SK-N-SH (cell line): ENCODE results near the gene PITX1. TPM values are rescaled to one million over a fixed set of nuclear protein-coding genes. Genes with fewer than 3 reads are reported as not detected.

ENCODE experiments used
- CTCF ChIA-PET: fragments of 300-600, 350-600 bp; formaldehyde crosslinking; extraction: SDS; loops from one replicate; lab custom pipeline; 2021; lab: Yijun Ruan, JAX
- POLR2A ChIA-PET: fragments of 350-600 bp; sonication (Branson Sonifier 250); formaldehyde crosslinking; extraction: SDS; loops from one replicate; lab custom pipeline; 2020; ENCODE audit warnings: antibody characterized with exemption, inconsistent platforms; lab: Yijun Ruan, JAX
- DNase-seq: peaks from one replicate; pipeline ENCODE4 v3.0.0; 2012
- H2AFZ ChIP-seq: fragments of 200-600 bp; sonication (generic); 2 replicates; pipeline ENCODE4 v1.8.1; 2016; ENCODE audit warnings: antibody characterized with exemption, mild to moderate bottlenecking, low read depth
- H3F3A ChIP-seq: fragments of 200-600 bp; sonication (generic); replicated peaks from 2 replicates; pipeline ENCODE3; 2016; ENCODE audit warnings: antibody characterized with exemption, mild to moderate bottlenecking; ENCODE audit not compliant: insufficient read depth
- H3K27ac ChIP-seq, 2 experiments: fragments of 200-500 bp in 1 of 2; fragments of 200-600 bp in 1 of 2; sonication (Bioruptor generic) in 1 of 2; sonication (generic), shearing (Covaris generic) in 1 of 2; 2 replicates each; pipeline versions ENCODE4 v1.5.1 to v1.6.1; 2014 to 2016; ENCODE audit warnings: low read depth in 2 of 2, inconsistent platforms in 1 of 2, low read length in 1 of 2, mild to moderate bottlenecking in 1 of 2, mixed read lengths in 1 of 2
- H3K27me3 ChIP-seq: fragments of 200-600 bp; sonication (generic), shearing (Covaris generic); 2 replicates; pipeline ENCODE4 v1.6.1; 2016; ENCODE audit warnings: mixed run types; ENCODE audit not compliant: insufficient read depth
- H3K36me3 ChIP-seq, 2 experiments: fragments of 200-500 bp in 1 of 2; fragments of 200-600 bp in 1 of 2; sonication (Bioruptor generic) in 1 of 2; sonication (generic) in 1 of 2; replicated peaks in 1 of 2; 2 replicates each; pipeline versions ENCODE3 to v1.5.1; 2014 to 2016; ENCODE audit warnings: low read length in 1 of 2, mild to moderate bottlenecking in 1 of 2; ENCODE audit not compliant: insufficient read depth in 2 of 2, control insufficient read depth in 1 of 2
- H3K4me1 ChIP-seq, 2 experiments: fragments of 200-500 bp in 1 of 2; fragments of 200-600 bp in 1 of 2; sonication (Bioruptor generic) in 1 of 2; sonication (generic), shearing (Covaris generic) in 1 of 2; 2 replicates each; pipeline versions ENCODE4 v1.5.1 to v1.6.1; 2014 to 2016; ENCODE audit warnings: low read depth in 1 of 2, low read length in 1 of 2, mixed run types in 1 of 2; ENCODE audit not compliant: insufficient read depth in 2 of 2, control insufficient read depth in 1 of 2
- H3K4me2 ChIP-seq: fragments of 200-600 bp; sonication (generic), shearing (Covaris generic); 2 replicates; pipeline ENCODE4 v1.6.1; 2017; ENCODE audit warnings: mixed run types
- H3K4me3 ChIP-seq, 2 experiments: fragments of 200-500 bp in 1 of 2; fragments of 200-600 bp in 1 of 2; sonication (Bioruptor generic) in 1 of 2; sonication (generic), shearing (Covaris generic) in 1 of 2; 2 replicates each; pipeline versions ENCODE4 v1.5.1 to v1.8.1; 2014 to 2016; ENCODE audit warnings: low read depth in 2 of 2, inconsistent platforms in 1 of 2, low read length in 1 of 2, mild to moderate bottlenecking in 1 of 2, mixed read lengths in 1 of 2, moderate library complexity in 1 of 2
- H3K79me2 ChIP-seq: fragments of 200-600 bp; sonication (generic); 2 replicates; pipeline ENCODE4 v1.8.1; 2017; ENCODE audit warnings: mild to moderate bottlenecking; ENCODE audit not compliant: insufficient read depth
- H3K9ac ChIP-seq: fragments of 200-600 bp; sonication (generic); 2 replicates; pipeline ENCODE4 v1.6.1; 2017; ENCODE audit warnings: mixed run types
- H3K9me2 ChIP-seq: fragments of 200-600 bp; sonication (generic); 2 replicates; pipeline ENCODE4 v1.6.1; 2017; ENCODE audit warnings: mixed run types
- H3K9me3 ChIP-seq: fragments of 200-600 bp; sonication (generic); 2 replicates; pipeline ENCODE4 v1.6.1; 2017; ENCODE audit warnings: mixed run types, mild to moderate bottlenecking, moderate library complexity
- H4K20me1 ChIP-seq: fragments of 200-600 bp; sonication (generic); 2 replicates; pipeline ENCODE4 v1.6.1; 2017; ENCODE audit warnings: mild to moderate bottlenecking, mixed run types; ENCODE audit not compliant: insufficient read depth
- ELF1 ChIP-seq: IDR thresholded peaks from 2 replicates; pipeline ENCODE4 v1.4.0; 2012
- FOSL2 ChIP-seq: IDR thresholded peaks from 2 replicates; pipeline ENCODE4 v1.4.0; 2012; ENCODE audit warnings: low read depth, mild to moderate bottlenecking, moderate library complexity, borderline replicate concordance
- FOXJ3 ChIP-seq: sonication (generic); formaldehyde crosslinking; IDR thresholded peaks from 2 replicates; pipeline ENCODE4 v1.5.1; 2020; ENCODE audit warnings: mild to moderate bottlenecking, missing genetic modification reagents
- FOXM1 ChIP-seq: IDR thresholded peaks from 2 replicates; pipeline ENCODE4 v1.4.0; 2012; ENCODE audit warnings: low read depth, mild to moderate bottlenecking
- GABPA ChIP-seq: IDR thresholded peaks from 2 replicates; pipeline ENCODE4 v1.4.0; 2012; ENCODE audit warnings: low read depth, mild to moderate bottlenecking
- MXI1 ChIP-seq: IDR thresholded peaks from 2 replicates; pipeline ENCODE4 v1.6.1; 2012; ENCODE audit warnings: mild to moderate bottlenecking, low read depth, low read length, improper control_type of control experiment
- NFIC ChIP-seq: IDR thresholded peaks from 2 replicates; pipeline ENCODE4 v1.4.0; 2012; ENCODE audit warnings: borderline replicate concordance
- NRF1 ChIP-seq: IDR thresholded peaks from 2 replicates; pipeline ENCODE4 v1.6.1; 2012; ENCODE audit warnings: low read depth, mild to moderate bottlenecking, low read length
- PBX3 ChIP-seq: IDR thresholded peaks from 2 replicates; pipeline ENCODE4; 2012
- RCOR1 ChIP-seq: fragments of 150-350 bp; IDR thresholded peaks from 2 replicates; pipeline ENCODE4 v1.6.1; 2017; ENCODE audit warnings: antibody characterized with exemption, low read length
- RFX5 ChIP-seq: IDR thresholded peaks from 2 replicates; pipeline ENCODE4 v1.6.1; 2012; ENCODE audit warnings: mild to moderate bottlenecking, improper control_type of control experiment, low read length
- SIN3A ChIP-seq: IDR thresholded peaks from 2 replicates; pipeline ENCODE4 v1.6.1; 2012; ENCODE audit warnings: low read depth, mild to moderate bottlenecking, low read length, moderate library complexity, borderline replicate concordance
- TAF1 ChIP-seq: IDR thresholded peaks from 2 replicates; pipeline ENCODE4 v1.6.1; 2012; ENCODE audit warnings: low read depth, mild to moderate bottlenecking, low read length, moderate library complexity, borderline replicate concordance
- TCF12 ChIP-seq: IDR thresholded peaks from 2 replicates; pipeline ENCODE4 v1.4.0; 2012
- YY1 ChIP-seq: IDR thresholded peaks from 2 replicates; pipeline ENCODE4 v1.4.0; 2012; ENCODE audit warnings: low read depth, mild to moderate bottlenecking
- WGBS: methylation state at CpG from one replicate; pipeline ENCODE4 v1.1.6; 2017; ENCODE audit warnings: low lambda C conversion rate; 5-methylcytosine and 5-hydroxymethylcytosine counted together
- polyA plus RNA-seq, 3 experiments: library from polyadenylated mRNA; depleted of rRNA; stranded (reverse); fragments of >200 nt; gene quantifications; 2 replicates each; pipeline ENCODE4 v1.2.3, GENCODE V29; 2012
- TF ChIP-seq, protein P1 (sequence below): IDR thresholded peaks from 2 replicates; pipeline ENCODE4 v1.6.1; 2012; ENCODE audit warnings: mild to moderate bottlenecking, low read depth, low read length, moderate library complexity
- TF ChIP-seq, protein P2 (sequence below): IDR thresholded peaks from 2 replicates; pipeline ENCODE4 v1.4.0; 2012; ENCODE audit warnings: low read depth, borderline replicate concordance

Gene PITX1
- polyA plus RNA-seq, 1 of the 3 experiments (the other 2 are of a cell fraction): not detected

GRCh38 chr5:135036405-135036804 is 2.4 kb upstream of the PITX1 start:
- Histone ChIP-seq H3K36me3 (no peaks in the 10 kb centered on the region), H4K20me1 (peaks cover 9% of the 10 kb centered on the region; the same call in 1 of the 2 replicates), H3K4me1 (peaks cover 0 to 8% of the 10 kb centered on the region in 2 experiments; a peak in 1 of 4 replicates), H3K27me3 (peaks cover 90% of the 10 kb centered on the region), H3K79me2 (no peaks in the 10 kb centered on the region), H3F3A (no peaks in the 10 kb centered on the region), H2AFZ (no peak overlapping the region), H3K9ac (no peak overlapping the region), H3K4me2 (no peak overlapping the region), H3K9me2 (no peaks in the 10 kb centered on the region), H3K9me3 (no peaks in the 10 kb centered on the region), H3K4me3 (no peak overlapping the region), H3K27ac (no peak overlapping the region)
- TF ChIP-seq, protein P1, sequence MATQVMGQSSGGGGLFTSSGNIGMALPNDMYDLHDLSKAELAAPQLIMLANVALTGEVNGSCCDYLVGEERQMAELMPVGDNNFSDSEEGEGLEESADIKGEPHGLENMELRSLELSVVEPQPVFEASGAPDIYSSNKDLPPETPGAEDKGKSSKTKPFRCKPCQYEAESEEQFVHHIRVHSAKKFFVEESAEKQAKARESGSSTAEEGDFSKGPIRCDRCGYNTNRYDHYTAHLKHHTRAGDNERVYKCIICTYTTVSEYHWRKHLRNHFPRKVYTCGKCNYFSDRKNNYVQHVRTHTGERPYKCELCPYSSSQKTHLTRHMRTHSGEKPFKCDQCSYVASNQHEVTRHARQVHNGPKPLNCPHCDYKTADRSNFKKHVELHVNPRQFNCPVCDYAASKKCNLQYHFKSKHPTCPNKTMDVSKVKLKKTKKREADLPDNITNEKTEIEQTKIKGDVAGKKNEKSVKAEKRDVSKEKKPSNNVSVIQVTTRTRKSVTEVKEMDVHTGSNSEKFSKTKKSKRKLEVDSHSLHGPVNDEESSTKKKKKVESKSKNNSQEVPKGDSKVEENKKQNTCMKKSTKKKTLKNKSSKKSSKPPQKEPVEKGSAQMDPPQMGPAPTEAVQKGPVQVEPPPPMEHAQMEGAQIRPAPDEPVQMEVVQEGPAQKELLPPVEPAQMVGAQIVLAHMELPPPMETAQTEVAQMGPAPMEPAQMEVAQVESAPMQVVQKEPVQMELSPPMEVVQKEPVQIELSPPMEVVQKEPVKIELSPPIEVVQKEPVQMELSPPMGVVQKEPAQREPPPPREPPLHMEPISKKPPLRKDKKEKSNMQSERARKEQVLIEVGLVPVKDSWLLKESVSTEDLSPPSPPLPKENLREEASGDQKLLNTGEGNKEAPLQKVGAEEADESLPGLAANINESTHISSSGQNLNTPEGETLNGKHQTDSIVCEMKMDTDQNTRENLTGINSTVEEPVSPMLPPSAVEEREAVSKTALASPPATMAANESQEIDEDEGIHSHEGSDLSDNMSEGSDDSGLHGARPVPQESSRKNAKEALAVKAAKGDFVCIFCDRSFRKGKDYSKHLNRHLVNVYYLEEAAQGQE: no peak
- ChIA-PET POLR2A (no interaction called here), CTCF (interaction anchor here (0.7 to 5.5 kb wide), 6 partner anchors 153 to 389 kb away, joined by 3 to 32 read pairs (median 4); no protein-coding TSS in a partner anchor)
- WGBS: 78% methylated on average over 4 of the region's 4 CpGs
- DNase-seq: no peak

DNA sequence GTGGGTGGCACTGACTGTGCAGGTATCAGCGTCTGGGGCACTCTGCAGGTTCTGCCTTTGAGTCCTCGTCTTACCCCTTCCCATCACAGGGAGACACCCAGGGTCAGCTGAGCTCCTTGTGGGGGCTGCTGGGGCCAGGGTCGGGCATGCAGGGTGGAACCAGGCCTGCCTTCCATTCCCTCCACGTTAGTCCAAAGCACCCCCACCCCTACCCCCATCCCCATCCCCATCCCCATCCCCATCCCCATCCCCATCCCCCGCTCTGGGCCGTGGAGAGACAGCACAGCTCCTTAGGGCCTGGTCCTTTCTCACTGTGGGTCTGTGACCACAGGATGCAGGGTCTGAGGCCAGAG is 1.6 kb upstream of the PITX1 start:
- CTCF ChIA-PET: interaction anchor here (1.0 to 5.5 kb wide), 3 partner anchors 129 to 156 kb away, joined by 3 to 32 read pairs (median 3); partner anchors contain the start of gene PCBD2
- no peak for DNase-seq
- POLR2A ChIA-PET: no interaction called here

DNA sequence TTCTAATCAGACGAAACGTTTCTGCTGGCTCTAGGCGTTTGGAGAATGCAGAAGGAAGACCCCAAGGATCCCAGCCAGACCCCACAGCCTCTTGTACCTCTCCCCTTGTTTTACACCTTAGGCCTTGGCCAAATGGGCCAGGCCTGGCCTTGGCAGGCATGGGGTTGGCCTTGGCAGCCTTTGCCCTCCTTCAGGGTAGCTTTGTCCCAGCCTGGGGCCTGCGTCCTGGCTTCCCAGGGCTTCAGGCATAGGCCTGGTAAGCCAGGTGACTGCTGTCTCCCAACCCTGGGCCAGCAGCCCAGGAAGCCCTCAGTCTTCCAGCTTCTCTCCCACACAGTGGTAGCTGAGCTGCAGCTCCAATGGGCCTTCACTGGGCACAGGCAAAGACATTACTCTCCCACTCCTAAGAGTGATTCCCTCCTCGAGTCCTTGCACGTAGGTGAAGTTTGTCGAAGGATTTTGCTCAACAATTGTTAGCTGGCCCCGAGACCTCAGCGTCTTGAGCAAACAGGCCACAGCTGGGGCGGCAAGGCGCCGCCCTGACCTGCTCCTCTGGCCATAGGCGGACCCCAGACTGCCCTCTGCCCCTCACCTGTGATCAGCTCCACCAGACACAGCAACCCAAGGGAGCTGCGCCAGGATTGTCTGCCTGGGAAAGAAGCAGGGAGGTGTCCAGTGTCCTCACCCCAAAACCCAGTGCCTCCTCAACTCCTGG is 1.1 kb upstream of the PITX1 start:
- no peak for DNase-seq
- no peaks in the 10 kb centered on the region for H3K79me2 ChIP-seq
- no peaks in the 10 kb centered on the region for H3K9me3 ChIP-seq
- peaks cover 90% of the 10 kb centered on the region for H3K27me3 ChIP-seq
- no peaks in the 10 kb centered on the region for H3K36me3 ChIP-seq
- POLR2A ChIA-PET: no interaction called here
- CTCF ChIA-PET: interaction anchor here (1.0 to 5.5 kb wide), 3 partner anchors 129 to 157 kb away, joined by 3 to 32 read pairs (median 3); partner anchors contain the start of gene PCBD2
- no peak overlapping the region for H2AFZ ChIP-seq
- peaks cover 0 to 11% of the 10 kb centered on the region in 2 experiments; a peak in 1 of 4 replicates for H3K4me1 ChIP-seq
- H3F3A ChIP-seq: no peaks in the 10 kb centered on the region
- no peaks in the 10 kb centered on the region for H3K9me2 ChIP-seq
- no peak overlapping the region for H3K4me2 ChIP-seq
- no peak overlapping the region for H3K4me3 ChIP-seq
- 85% methylated on average over 13 of the region's 14 CpGs for WGBS
- no peak overlapping the region for H3K9ac ChIP-seq
- H4K20me1 ChIP-seq: peaks cover 9% of the 10 kb centered on the region; the same call in 1 of the 2 replicates
- H3K27ac ChIP-seq: no peak overlapping the region
- TF ChIP-seq PBX3: no peak
- no peak for TF ChIP-seq RCOR1
- TF ChIP-seq RFX5: no peak
- no peak for TF ChIP-seq YY1
- TF ChIP-seq, protein P2, sequence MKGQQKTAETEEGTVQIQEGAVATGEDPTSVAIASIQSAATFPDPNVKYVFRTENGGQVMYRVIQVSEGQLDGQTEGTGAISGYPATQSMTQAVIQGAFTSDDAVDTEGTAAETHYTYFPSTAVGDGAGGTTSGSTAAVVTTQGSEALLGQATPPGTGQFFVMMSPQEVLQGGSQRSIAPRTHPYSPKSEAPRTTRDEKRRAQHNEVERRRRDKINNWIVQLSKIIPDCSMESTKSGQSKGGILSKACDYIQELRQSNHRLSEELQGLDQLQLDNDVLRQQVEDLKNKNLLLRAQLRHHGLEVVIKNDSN: no peak
- no peak for TF ChIP-seq NFIC
- TF ChIP-seq SIN3A: no peak
- no peak for TF ChIP-seq TCF12
- no peak for TF ChIP-seq GABPA
- TF ChIP-seq NRF1: no peak
- no peak for TF ChIP-seq FOXJ3 (CRISPR knock-in tag)
- no peak for TF ChIP-seq FOSL2
- TF ChIP-seq FOXM1: no peak
- TF ChIP-seq TAF1: no peak

More for the DNA sequence above, 1.6 kb upstream of the PITX1 start:
- Histone ChIP-seq H3F3A (no peaks in the 10 kb centered on the region), H3K9me3 (no peaks in the 10 kb centered on the region), H3K9ac (no peak overlapping the region), H3K36me3 (no peaks in the 10 kb centered on the region), H3K4me1 (peaks cover 0 to 11% of the 10 kb centered on the region in 2 experiments; a peak in 1 of 4 replicates), H3K27me3 (peaks cover 90% of the 10 kb centered on the region), H4K20me1 (peaks cover 9% of the 10 kb centered on the region; the same call in 1 of the 2 replicates), H3K4me2 (no peak overlapping the region), H2AFZ (no peak overlapping the region), H3K27ac (no peak overlapping the region), H3K9me2 (no peaks in the 10 kb centered on the region), H3K4me3 (no peak overlapping the region), H3K79me2 (no peaks in the 10 kb centered on the region)
- WGBS: 69% methylated on average over 5 of the region's 6 CpGs
- TF ChIP-seq RCOR1: no peak
- TF ChIP-seq MXI1: no peak
- TF ChIP-seq ELF1: no peak
- no peak for TF ChIP-seq GABPA
